IPS-20b (cell line): ENCODE results near the gene CUX1.
A peak's percentile ranks its signal among the peaks of the same experiment; 100 is the strongest.
"Not testable (repeated sequence)": the region's sequence is repeated elsewhere in the genome, so short reads cannot be mapped to it uniquely, and the experiment has no call there.

Experiments
- H3K27ac ChIP-seq: one replicate; pipeline ENCODE4 v1.5.1; 2013; ENCODE audit warnings: low read length
- H3K27me3 ChIP-seq: 2 replicates; pipeline ENCODE4 v1.6.1; 2013; ENCODE audit warnings: mild to moderate bottlenecking, low read length, inconsistent platforms; ENCODE audit not compliant: insufficient read depth
- H3K36me3 ChIP-seq: 2 replicates; pipeline ENCODE4 v1.6.1; 2013; ENCODE audit warnings: low read depth, mild to moderate bottlenecking, inconsistent platforms, low read length, moderate library complexity; ENCODE audit not compliant: insufficient read depth
- H3K4me1 ChIP-seq: 2 replicates; pipeline ENCODE4 v1.6.1; 2013; ENCODE audit warnings: mild to moderate bottlenecking, control low read depth, inconsistent platforms, low read length, moderate library complexity; ENCODE audit not compliant: insufficient read depth
- H3K4me3 ChIP-seq: 2 replicates; pipeline ENCODE4 v1.5.1; 2013; ENCODE audit warnings: mild to moderate bottlenecking, low read length, inconsistent platforms
- H3K9ac ChIP-seq: 2 replicates; pipeline ENCODE4 v1.6.1; 2013; ENCODE audit warnings: low read depth, mild to moderate bottlenecking, inconsistent platforms, low read length, moderate library complexity
- H3K9me3 ChIP-seq: 2 replicates; pipeline ENCODE4 v1.6.1; 2013; ENCODE audit warnings: mild to moderate bottlenecking, low read depth, low read length, inconsistent platforms; ENCODE audit not compliant: insufficient read depth

CUX1 gene

DNA sequence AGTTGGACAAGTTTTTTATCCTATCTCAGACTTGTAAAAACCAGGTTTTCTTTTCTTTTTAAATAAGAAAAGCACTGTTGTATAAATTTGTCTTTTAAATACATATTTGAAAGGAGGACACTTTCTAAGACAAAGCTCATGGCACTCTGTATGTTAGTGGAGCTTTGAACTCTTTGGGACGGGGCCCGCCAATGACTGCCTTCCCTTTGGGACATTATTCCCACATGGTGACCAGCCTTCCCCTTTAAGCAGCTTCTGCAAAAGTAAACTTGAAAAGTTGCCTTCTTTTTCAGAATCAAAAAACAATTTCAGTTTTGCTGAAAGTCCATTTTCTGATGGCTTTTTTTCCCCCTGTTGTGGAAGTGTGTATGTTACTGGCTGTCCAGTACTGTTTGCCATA lies 1.8 kb downstream of the CUX1 start:
- peaks cover 44% of the 10 kb centered on the region for H3K4me1 ChIP-seq
- H3K36me3 ChIP-seq = peaks cover 8% of the 10 kb centered on the region; the same call in 1 of the 2 replicates
- H3K4me3 ChIP-seq = peak overlapping the region; percentile 65
- peaks cover 16% of the 10 kb centered on the region for H3K27me3 ChIP-seq
- no peak overlapping the region for H3K9ac ChIP-seq
- no peaks in the 10 kb centered on the region for H3K9me3 ChIP-seq
- no peak overlapping the region for H3K27ac ChIP-seq

- Histone ChIP-seq H3K4me1 (peaks cover 41% of the 10 kb centered on the region), H3K9ac (no peak overlapping the region), H3K27me3 (peaks cover 8% of the 10 kb centered on the region)
Observed at GRCh38 chr7:101819913-101820522, 2.6 kb downstream of the CUX1 start.

GRCh38 chr7:101820703-101821102 lies 3.3 kb downstream of the CUX1 start:
- H3K27ac ChIP-seq = no peak overlapping the region
- H3K4me1 ChIP-seq = peaks cover 41% of the 10 kb centered on the region
- peaks cover 4% of the 10 kb centered on the region; the same call in 1 of the 2 replicates for H3K27me3 ChIP-seq
- H3K4me3 ChIP-seq = 0 out of 2 replicates have a peak overlapping the region, but pooled peaks have one; percentile 9
- no peak overlapping the region; the same call in 1 of the 2 replicates for H3K9ac ChIP-seq
- H3K36me3 ChIP-seq = peaks cover 8% of the 10 kb centered on the region; the same call in 1 of the 2 replicates
- no peaks in the 10 kb centered on the region for H3K9me3 ChIP-seq

More at GRCh38 chr7:101819913-101820522, 2.6 kb downstream of the CUX1 start:
- H3K27ac ChIP-seq = no peak overlapping the region
- H3K4me3 ChIP-seq = no peak overlapping the region
- H3K36me3 ChIP-seq = peaks cover 8% of the 10 kb centered on the region; the same call in 1 of the 2 replicates
- H3K9me3 ChIP-seq = no peaks in the 10 kb centered on the region

DNA sequence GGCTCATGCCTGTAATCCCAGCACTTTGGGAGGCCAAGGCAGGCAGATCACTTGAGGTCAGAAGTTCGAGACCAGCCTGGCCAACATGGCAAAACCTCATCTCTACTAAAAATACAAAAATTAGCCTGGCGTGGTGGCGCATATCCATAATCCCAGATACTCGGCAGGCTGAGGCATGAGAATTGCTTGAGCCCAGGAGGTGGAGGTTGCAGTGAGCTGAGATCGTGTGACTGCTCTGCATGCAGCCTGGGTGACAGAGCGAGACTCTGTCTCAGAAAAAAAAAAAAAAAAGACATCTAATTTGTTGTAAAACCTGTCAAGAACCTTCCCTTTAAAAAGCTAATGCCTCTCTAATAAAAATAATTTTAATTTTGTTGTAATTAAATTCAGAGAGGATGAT lies 5.2 kb downstream of the CUX1 start:
- not testable (repeated sequence) for H3K4me3 ChIP-seq, H3K9me3 ChIP-seq, H3K9ac ChIP-seq, H3K36me3 ChIP-seq, H3K27me3 ChIP-seq
- H3K27ac ChIP-seq = peak overlapping the region; percentile 15
- H3K4me1 ChIP-seq = peaks cover 41% of the 10 kb centered on the region

GRCh38 chr7:101823096-101823495 lies 5.7 kb downstream of the CUX1 start:
- H3K27ac ChIP-seq = peak overlapping the region; percentile 15
- H3K9ac ChIP-seq = peak overlapping the region; percentile 28; the same call in 1 of the 2 replicates
- H3K36me3 ChIP-seq = peaks cover 8% of the 10 kb centered on the region; the same call in 1 of the 2 replicates
- no peaks in the 10 kb centered on the region for H3K9me3 ChIP-seq
- H3K4me3 ChIP-seq = no peak overlapping the region
- H3K4me1 ChIP-seq = peaks cover 37% of the 10 kb centered on the region
- no peaks in the 10 kb centered on the region; the same call in 1 of the 2 replicates for H3K27me3 ChIP-seq

DNA sequence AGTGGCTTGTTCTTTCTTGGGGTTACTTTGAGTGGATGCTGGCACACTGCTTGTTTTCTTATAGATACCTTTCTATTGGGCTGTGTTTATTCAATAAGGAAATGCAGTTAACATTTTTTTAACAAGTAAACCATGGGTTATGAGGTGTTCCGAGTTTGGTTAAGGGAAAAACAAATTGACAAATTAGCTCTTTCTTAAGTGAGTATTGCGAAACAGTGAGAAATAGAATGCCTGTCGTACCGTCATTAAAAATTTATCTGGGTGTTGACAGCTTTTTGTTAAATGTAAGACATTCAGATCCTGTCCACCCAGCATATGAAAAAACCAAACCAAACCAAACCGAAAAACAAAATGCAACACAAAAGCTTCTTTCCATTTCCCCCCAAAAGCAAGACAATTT lies 6.2 kb downstream of the CUX1 start:
- H3K4me3 ChIP-seq = no peak overlapping the region
- H3K9me3 ChIP-seq = no peaks in the 10 kb centered on the region
- H3K4me1 ChIP-seq = peaks cover 32% of the 10 kb centered on the region
- H3K27me3 ChIP-seq = no peaks in the 10 kb centered on the region
- peaks cover 8% of the 10 kb centered on the region; the same call in 1 of the 2 replicates for H3K36me3 ChIP-seq
- H3K9ac ChIP-seq = peak overlapping the region; percentile 28; the same call in 1 of the 2 replicates
- no peak overlapping the region for H3K27ac ChIP-seq

- Histone ChIP-seq H3K4me1 (peaks cover 24% of the 10 kb centered on the region), H3K9me3 (no peaks in the 10 kb centered on the region), H3K36me3 (peaks cover 8% of the 10 kb centered on the region; the same call in 1 of the 2 replicates), H3K9ac (no peak overlapping the region), H3K27me3 (no peaks in the 10 kb centered on the region), H3K27ac (no peak overlapping the region), H3K4me3 (no peak overlapping the region)
Observed at GRCh38 chr7:101824440-101824839, 7.0 kb downstream of the CUX1 start.

GRCh38 chr7:101826081-101826835 lies 8.8 kb downstream of the CUX1 start:
- no peak overlapping the region for H3K27ac ChIP-seq
- H3K9ac ChIP-seq = no peak overlapping the region
- peaks cover 8% of the 10 kb centered on the region; the same call in 1 of the 2 replicates for H3K4me1 ChIP-seq
- H3K4me3 ChIP-seq = no peak overlapping the region
- H3K27me3 ChIP-seq = no peaks in the 10 kb centered on the region
- H3K36me3 ChIP-seq = peaks cover 8% of the 10 kb centered on the region; the same call in 1 of the 2 replicates
- H3K9me3 ChIP-seq = no peaks in the 10 kb centered on the region

DNA sequence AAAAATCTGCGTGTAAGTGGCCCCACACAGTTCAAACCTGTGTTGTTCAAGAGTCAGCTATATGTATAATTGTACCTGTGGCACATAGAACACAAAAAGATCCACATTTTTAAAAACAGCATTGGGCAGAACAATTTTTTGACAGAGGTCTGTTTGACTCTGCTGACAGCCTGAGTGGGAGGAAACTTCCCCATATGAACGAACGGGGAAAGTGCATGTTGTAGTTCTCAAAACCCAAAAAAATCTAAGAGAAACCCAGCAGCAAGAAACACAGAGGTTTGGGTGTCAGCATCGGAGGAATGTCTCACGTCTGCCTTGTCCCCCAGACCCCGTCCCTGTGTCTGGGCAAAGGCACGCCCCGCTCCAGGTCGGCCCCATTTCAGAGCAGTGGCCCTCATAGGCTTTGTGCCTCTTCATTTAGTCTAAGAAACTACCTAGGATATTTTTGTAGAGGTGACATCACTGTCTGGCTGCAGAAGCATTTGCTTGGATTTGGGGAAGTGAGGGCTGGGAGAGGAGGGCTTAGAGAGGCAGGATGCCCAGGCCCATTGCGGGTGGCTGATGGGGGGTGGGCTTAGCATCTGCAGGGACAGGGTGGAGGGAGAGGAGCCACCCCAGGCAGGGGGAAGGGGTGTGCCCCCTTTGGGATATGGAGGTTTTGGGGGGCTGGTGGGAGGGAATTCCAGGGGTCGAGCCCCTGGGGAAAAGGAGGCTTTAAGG lies 11.0 kb downstream of the CUX1 start:
- H3K36me3 ChIP-seq = peaks cover 3% of the 10 kb centered on the region; the same call in 1 of the 2 replicates

GRCh38 chr7:101829374-101829773 lies 11.9 kb downstream of the CUX1 start:
- Histone ChIP-seq H3K9me3 (no peaks in the 10 kb centered on the region), H3K36me3 (no peaks in the 10 kb centered on the region; the same call in 1 of the 2 replicates), H3K9ac (no peak overlapping the region), H3K4me1 (no peaks in the 10 kb centered on the region; the same call in 1 of the 2 replicates), H3K27me3 (no peaks in the 10 kb centered on the region), H3K4me3 (no peak overlapping the region), H3K27ac (no peak overlapping the region)

More for the DNA sequence above, 11.0 kb downstream of the CUX1 start:
- H3K4me3 ChIP-seq = no peak overlapping the region
- H3K27me3 ChIP-seq = no peaks in the 10 kb centered on the region
- no peak overlapping the region for H3K27ac ChIP-seq
- H3K9ac ChIP-seq = no peak overlapping the region
- no peaks in the 10 kb centered on the region for H3K9me3 ChIP-seq
- no peaks in the 10 kb centered on the region; the same call in 1 of the 2 replicates for H3K4me1 ChIP-seq

GRCh38 chr7:101829821-101830220 lies 12.4 kb downstream of the CUX1 start:
- Histone ChIP-seq H3K27ac (no peak overlapping the region), H3K4me1 (no peaks in the 10 kb centered on the region; the same call in 1 of the 2 replicates), H3K9ac (no peak overlapping the region), H3K4me3 (no peak overlapping the region), H3K9me3 (no peaks in the 10 kb centered on the region), H3K36me3 (no peaks in the 10 kb centered on the region; the same call in 1 of the 2 replicates), H3K27me3 (no peaks in the 10 kb centered on the region)
